RKO (cell line): ENCODE results near the gene TRAPPC11.

Experiments
- DNase-seq: peaks from one replicate; pipeline ENCODE4 v3.0.0-alpha.2; 2016; ENCODE audit warnings: low spot score

The TRAPPC11 gene

DNA sequence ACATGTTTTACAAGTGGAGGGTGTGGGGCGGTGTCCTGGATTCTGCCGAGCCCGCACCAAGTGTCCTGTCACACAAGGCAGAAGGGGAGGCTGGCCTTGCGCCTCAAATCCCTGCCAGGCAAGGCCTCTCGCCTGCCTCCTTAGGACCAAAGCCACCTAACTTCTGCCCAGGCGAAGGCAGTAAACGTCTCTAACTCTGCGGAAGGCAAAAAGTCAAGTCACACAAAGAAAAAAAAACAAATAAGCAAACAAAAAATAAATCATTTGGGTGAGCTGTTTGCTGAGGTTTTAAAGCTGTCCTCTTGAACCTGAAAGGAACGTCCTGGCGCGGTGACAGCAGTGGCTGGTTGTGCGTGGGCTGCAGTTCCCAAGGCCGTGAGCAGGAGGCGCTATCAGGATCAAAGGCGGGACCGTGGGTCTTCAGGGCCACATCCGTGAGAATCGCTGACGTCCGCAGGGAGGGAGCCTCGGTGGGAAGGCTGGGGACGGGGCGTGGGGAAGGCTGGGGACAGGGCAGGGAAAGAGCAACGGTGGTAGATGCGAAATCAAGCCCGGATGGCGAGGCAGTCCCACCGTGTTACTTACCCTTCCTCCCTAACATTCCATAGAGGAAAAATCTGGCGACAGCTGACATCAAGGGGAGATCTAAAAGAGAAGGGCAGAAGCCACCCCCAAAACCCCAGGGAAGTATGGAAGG lies 99.1 kb downstream of the TRAPPC11 start:
- no peak for DNase-seq

DNA sequence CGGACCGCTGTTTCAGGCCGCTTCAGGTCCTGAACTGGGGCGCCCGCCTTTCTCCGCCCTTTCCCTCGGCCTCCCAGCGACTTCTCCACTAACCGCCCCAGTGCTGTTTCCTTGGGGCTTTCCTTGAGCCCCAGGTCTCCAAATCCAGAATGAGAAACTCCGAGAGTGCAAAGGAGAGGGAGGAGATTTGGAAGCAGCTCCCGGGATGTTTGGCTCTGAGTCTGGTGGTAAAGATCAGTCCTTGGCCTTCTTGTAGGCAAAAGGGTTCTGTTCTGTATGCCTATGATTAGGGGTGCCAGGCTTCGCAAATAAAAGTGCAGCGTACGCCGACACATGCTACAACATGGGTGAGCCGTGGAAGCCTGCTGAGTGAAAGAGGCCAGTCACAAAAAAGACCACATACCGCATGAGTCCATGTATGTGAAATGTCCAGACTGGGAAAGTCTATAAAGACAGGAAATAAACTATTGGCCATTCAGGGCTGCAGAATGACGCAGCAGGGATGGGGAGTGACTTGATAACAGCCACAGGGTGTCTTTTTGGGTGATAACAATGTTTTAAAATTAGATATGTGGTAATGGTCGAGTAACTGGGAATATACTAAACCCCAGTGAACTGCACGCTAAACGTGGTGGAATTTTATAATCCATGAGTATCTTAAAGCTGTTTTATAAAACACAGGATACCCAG lies 99.8 kb downstream of the TRAPPC11 start:
- DNase-seq: no peak

DNA sequence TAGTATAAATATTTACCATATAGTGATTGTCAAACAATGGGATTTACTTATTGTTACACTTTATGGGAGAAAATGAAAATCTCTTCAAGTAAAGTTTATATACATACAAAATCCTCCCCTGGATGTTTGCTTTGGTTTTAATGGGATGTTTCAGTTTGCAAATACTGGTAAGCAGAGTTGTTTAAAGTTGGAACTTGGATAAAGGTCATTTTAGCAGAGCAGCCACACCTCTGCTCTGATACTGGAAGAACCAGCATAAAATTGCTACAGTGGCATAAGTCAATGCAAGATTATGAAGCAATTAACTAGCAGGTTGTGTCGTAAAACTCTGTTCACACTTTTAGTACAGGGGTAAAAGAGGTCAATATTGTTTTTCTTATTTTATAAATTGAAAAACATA lies 101.2 kb downstream of the TRAPPC11 start:
- no peak for DNase-seq
